A549 (cell line): ENCODE results near the gene SF3B4. TPM values are rescaled to one million over a fixed set of nuclear protein-coding genes. Genes with fewer than 3 reads are reported as not detected.
A peak's percentile ranks its signal among the peaks of the same experiment; 100 is the strongest.

Experiments used
- CEBPB ChIP-seq, 2 experiments: fragments of >200 bp in 1 of 2; sonication (Bioruptor Twin) in 1 of 2; formaldehyde crosslinking in 1 of 2; IDR thresholded peaks; 2 replicates each; pipeline ENCODE4 v1.6.1; 2012 to 2016
- CHD2 ChIP-seq: fragments of 150-350 bp; IDR thresholded peaks from 2 replicates; pipeline ENCODE4 v1.6.1; 2014; ENCODE audit warnings: low read length; ENCODE audit not compliant: partially characterized antibody
- EHF ChIP-seq: fragments of 250-450 bp; sonication (Bioruptor Pico); IDR thresholded peaks from 2 replicates; pipeline ENCODE4 v1.5.0; 2020; ENCODE audit warnings: mild to moderate bottlenecking
- EHMT2 ChIP-seq: fragments of 200-600 bp; sonication (generic); IDR thresholded peaks from 2 replicates; pipeline ENCODE4 v1.6.1; 2016; ENCODE audit warnings: antibody characterized with exemption, low read depth, mild to moderate bottlenecking, moderate library complexity
- ESRRA ChIP-seq: fragments of 150-350 bp; IDR thresholded peaks from 2 replicates; pipeline ENCODE4 v1.6.1; 2014; ENCODE audit warnings: mild to moderate bottlenecking, low read length, borderline replicate concordance
- FOXS1 ChIP-seq: fragments of 250-450 bp; sonication (Bioruptor Pico); IDR thresholded peaks from 2 replicates; pipeline ENCODE4 v1.5.0; 2020; ENCODE audit warnings: mild to moderate bottlenecking, moderate library complexity
- GATA3 ChIP-seq: IDR thresholded peaks from 2 replicates; pipeline ENCODE4 v1.6.1; 2012; ENCODE audit warnings: borderline replicate concordance
- HOXA7 ChIP-seq: fragments of 250-450 bp; sonication (Bioruptor Pico); IDR thresholded peaks from 2 replicates; pipeline ENCODE4 v1.5.0; 2020; ENCODE audit warnings: mild to moderate bottlenecking, moderate library complexity
- HOXB5 ChIP-seq: fragments of 250-450 bp; sonication (Bioruptor Pico); IDR thresholded peaks from 2 replicates; pipeline ENCODE4 v1.5.0; 2020; ENCODE audit warnings: mild to moderate bottlenecking, moderate library complexity
- MAFK ChIP-seq: fragments of 450-650 bp; IDR thresholded peaks from 2 replicates; pipeline ENCODE4 v1.6.1; 2014; ENCODE audit not compliant: partially characterized antibody
- MAZ ChIP-seq: fragments of 150-350 bp; IDR thresholded peaks from 2 replicates; pipeline ENCODE4 v1.6.1; 2014; ENCODE audit warnings: antibody characterized with exemption, low read depth, low read length, borderline replicate concordance
- NFE2L2 ChIP-seq: fragments of 150-350 bp; conservative IDR thresholded peaks from 2 replicates; pipeline ENCODE4 v1.6.1; 2014; ENCODE audit warnings: low read length
- PHF8 ChIP-seq: fragments of 200-600 bp; sonication (generic); IDR thresholded peaks from 2 replicates; pipeline ENCODE4 v1.6.1; 2016; ENCODE audit warnings: low read depth, mild to moderate bottlenecking, antibody characterized with exemption, moderate library complexity, borderline replicate concordance
- RAD21 ChIP-seq, 2 experiments: fragments of >200 bp in 1 of 2; sonication (Bioruptor Twin) in 1 of 2; formaldehyde crosslinking in 1 of 2; IDR thresholded peaks in 1 of 2; conservative IDR thresholded peaks in 1 of 2; 2 replicates in 1 of 2; 3 replicates in 1 of 2; pipeline ENCODE4 v1.6.1; 2012 to 2018; ENCODE audit warnings: inconsistent platforms in 1 of 2
- RARB ChIP-seq: fragments of 250-450 bp; sonication (Bioruptor Pico); IDR thresholded peaks from 2 replicates; pipeline ENCODE4 v1.8.0; 2021; ENCODE audit warnings: mild to moderate bottlenecking, moderate library complexity
- RCOR1 ChIP-seq: fragments of 150-350 bp; IDR thresholded peaks from 2 replicates; pipeline ENCODE4 v1.6.1; 2014; ENCODE audit warnings: antibody characterized with exemption, low read length, low read depth
- RFX5 ChIP-seq: fragments of 450-650 bp; IDR thresholded peaks from 2 replicates; pipeline ENCODE4 v1.7.1; 2014; ENCODE audit warnings: antibody characterized with exemption, mild to moderate bottlenecking, moderate library complexity
- RNF2 ChIP-seq: fragments of 200-600 bp; sonication (generic); IDR thresholded peaks from 2 replicates; pipeline ENCODE4 v1.6.1; 2016; ENCODE audit warnings: low read depth, mild to moderate bottlenecking, antibody characterized with exemption, moderate library complexity, borderline replicate concordance
- SREBF2 ChIP-seq: fragments of 450-650 bp; IDR thresholded peaks from 2 replicates; pipeline ENCODE4 v1.6.1; 2014; ENCODE audit warnings: mild to moderate bottlenecking, moderate library complexity
- TP53 ChIP-seq: fragments of 250-450 bp; sonication (Bioruptor Pico); IDR thresholded peaks from 2 replicates; pipeline ENCODE4 v1.5.0; 2021; ENCODE audit warnings: mild to moderate bottlenecking, moderate library complexity
- polyA plus RNA-seq, 4 experiments: library from polyadenylated mRNA; depleted of rRNA in 3 of 4; stranded (reverse); fragments of >200 nt; fragmentation: RNase III in 1 of 4; extraction: RNeasy Plus Mini Kit Qiagen cat#74134 plus additional on column Dnase treatment in 1 of 4; gene quantifications; 2 replicates in 3 of 4; 3 replicates in 1 of 4; pipeline ENCODE4 v1.2.3, GENCODE V29; 2011 to 2017
- TF ChIP-seq, protein P1 (sequence below): IDR thresholded peaks from 2 replicates; pipeline ENCODE4 v1.6.1; 2012; ENCODE audit warnings: low read depth, borderline replicate concordance
- TF ChIP-seq, protein P2 (sequence below): fragments of >200 bp; sonication (Bioruptor Twin); formaldehyde crosslinking; IDR thresholded peaks from 2 replicates; pipeline ENCODE4 v1.6.1; 2016
- TF ChIP-seq, protein P3 (sequence below): fragments of 200-600 bp; sonication (generic); IDR thresholded peaks from 2 replicates; pipeline ENCODE4 v1.6.1; 2016; ENCODE audit warnings: antibody characterized with exemption, mild to moderate bottlenecking, moderate library complexity
- TF ChIP-seq, protein P4 (sequence below): fragments of 250-450 bp; sonication (Bioruptor Pico); IDR thresholded peaks from 2 replicates; pipeline ENCODE4 v1.5.0; 2020; ENCODE audit warnings: low read depth, mild to moderate bottlenecking, moderate library complexity

SF3B4 gene
- polyA plus RNA-seq, 2 of the 4 experiments (the other 2 are of a cell fraction) = 71.2 to 94.6 TPM

DNA sequence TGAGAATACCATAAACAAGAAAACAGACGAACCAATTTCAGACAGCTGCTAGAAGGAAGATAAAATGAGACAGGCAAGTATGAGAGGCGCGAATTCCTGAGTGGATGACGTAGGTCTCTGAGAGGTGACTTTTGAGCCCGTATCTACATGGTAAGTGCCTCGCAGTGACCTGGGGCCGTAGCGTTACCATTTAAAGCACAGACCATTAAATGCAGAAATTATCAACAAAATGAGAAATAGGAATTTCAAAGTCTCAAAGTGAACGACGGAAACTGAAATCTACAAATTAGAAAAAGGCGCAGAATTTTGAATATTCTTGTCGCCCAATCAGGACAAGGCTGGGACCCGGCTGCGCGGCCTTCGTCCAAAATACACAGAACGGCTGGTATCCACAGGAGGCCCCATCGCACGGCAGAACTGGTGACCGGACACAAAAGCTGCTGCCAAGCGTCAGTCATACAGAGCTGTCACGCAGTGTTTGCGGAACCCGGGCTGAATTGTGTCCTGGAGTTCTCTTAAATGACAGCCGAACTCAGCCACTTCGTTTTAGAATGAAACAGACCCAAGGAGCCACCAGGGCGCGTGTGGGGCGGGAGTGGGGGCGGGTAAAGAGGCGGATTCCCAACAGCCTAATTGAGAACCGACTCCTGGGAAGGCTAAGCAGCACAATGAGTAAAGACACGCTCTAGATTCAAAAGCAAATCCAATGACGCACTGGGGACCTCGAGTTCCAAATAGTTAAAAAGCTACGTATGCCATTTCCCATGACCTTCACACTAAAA, 42.1 kb downstream of the SF3B4 start (continued):
- TF ChIP-seq, protein P1, sequence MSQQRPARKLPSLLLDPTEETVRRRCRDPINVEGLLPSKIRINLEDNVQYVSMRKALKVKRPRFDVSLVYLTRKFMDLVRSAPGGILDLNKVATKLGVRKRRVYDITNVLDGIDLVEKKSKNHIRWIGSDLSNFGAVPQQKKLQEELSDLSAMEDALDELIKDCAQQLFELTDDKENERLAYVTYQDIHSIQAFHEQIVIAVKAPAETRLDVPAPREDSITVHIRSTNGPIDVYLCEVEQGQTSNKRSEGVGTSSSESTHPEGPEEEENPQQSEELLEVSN = no peak
- TF ChIP-seq RNF2 (no peak), RARB (CRISPR knock-in tag) (peak; percentile 89), SREBF2 (no peak), RCOR1 (no peak), MAFK (no peak), MAZ (no peak), GATA3 (peak; percentile 22; the same call in 1 of the 2 replicates), EHF (peak; percentile 46; the same call in 1 of the 2 replicates), HOXA7 (CRISPR knock-in tag) (peak; percentile 96), TP53 (peak; percentile 86; the same call in 1 of the 2 replicates), FOXS1 (CRISPR knock-in tag) (peak; percentile 58; the same call in 1 of the 2 replicates), ESRRA (no peak), CHD2 (no peak), EHMT2 (no peak), RAD21 (conservative IDR thresholded peaks at IDR 0.05 in 1 of 2, IDR thresholded peaks at IDR 0.05 in 1 of 2) (no peak), RFX5 (no peak), PHF8 (no peak), CEBPB (IDR thresholded peaks at IDR 0.05) (no peak), NFE2L2 (0 out of 2 replicates have a peak, but pooled peaks have one; percentile 2), HOXB5 (0 out of 2 replicates have a peak, but pooled peaks have one; percentile 54)
- TF ChIP-seq, protein P2, sequence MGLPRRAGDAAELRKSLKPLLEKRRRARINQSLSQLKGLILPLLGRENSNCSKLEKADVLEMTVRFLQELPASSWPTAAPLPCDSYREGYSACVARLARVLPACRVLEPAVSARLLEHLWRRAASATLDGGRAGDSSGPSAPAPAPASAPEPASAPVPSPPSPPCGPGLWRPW = no peak
- TF ChIP-seq, protein P3, sequence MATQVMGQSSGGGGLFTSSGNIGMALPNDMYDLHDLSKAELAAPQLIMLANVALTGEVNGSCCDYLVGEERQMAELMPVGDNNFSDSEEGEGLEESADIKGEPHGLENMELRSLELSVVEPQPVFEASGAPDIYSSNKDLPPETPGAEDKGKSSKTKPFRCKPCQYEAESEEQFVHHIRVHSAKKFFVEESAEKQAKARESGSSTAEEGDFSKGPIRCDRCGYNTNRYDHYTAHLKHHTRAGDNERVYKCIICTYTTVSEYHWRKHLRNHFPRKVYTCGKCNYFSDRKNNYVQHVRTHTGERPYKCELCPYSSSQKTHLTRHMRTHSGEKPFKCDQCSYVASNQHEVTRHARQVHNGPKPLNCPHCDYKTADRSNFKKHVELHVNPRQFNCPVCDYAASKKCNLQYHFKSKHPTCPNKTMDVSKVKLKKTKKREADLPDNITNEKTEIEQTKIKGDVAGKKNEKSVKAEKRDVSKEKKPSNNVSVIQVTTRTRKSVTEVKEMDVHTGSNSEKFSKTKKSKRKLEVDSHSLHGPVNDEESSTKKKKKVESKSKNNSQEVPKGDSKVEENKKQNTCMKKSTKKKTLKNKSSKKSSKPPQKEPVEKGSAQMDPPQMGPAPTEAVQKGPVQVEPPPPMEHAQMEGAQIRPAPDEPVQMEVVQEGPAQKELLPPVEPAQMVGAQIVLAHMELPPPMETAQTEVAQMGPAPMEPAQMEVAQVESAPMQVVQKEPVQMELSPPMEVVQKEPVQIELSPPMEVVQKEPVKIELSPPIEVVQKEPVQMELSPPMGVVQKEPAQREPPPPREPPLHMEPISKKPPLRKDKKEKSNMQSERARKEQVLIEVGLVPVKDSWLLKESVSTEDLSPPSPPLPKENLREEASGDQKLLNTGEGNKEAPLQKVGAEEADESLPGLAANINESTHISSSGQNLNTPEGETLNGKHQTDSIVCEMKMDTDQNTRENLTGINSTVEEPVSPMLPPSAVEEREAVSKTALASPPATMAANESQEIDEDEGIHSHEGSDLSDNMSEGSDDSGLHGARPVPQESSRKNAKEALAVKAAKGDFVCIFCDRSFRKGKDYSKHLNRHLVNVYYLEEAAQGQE = no peak
- TF ChIP-seq, protein P4, sequence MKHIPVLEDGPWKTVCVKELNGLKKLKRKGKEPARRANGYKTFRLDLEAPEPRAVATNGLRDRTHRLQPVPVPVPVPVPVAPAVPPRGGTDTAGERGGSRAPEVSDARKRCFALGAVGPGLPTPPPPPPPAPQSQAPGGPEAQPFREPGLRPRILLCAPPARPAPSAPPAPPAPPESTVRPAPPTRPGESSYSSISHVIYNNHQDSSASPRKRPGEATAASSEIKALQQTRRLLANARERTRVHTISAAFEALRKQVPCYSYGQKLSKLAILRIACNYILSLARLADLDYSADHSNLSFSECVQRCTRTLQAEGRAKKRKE (CRISPR knock-in tag) = peak; percentile 56; the same call in 1 of the 2 replicates
